Measurements from ENCODE around the gene HTR4.

DNA sequence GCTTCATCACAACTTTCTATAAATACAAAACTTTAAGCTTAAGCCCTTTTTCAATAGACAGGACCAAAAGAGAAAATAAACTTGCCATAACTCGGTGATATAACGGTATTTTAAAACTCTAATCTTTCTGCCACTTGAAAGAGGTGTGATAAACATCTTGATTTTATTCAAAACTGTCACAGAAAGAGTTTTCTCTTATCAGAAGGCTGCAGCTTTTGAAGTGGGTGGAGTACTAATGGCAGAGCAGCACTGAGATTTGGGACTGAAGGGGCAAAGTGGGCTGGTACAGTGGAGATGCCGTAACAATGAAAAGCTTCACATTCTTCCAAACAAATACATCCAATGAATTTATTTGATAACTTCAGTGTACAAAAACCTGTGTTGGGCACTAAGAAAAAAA, 178.0 kb downstream of the HTR4 start:
- TF ChIP-seq, protein P1, sequence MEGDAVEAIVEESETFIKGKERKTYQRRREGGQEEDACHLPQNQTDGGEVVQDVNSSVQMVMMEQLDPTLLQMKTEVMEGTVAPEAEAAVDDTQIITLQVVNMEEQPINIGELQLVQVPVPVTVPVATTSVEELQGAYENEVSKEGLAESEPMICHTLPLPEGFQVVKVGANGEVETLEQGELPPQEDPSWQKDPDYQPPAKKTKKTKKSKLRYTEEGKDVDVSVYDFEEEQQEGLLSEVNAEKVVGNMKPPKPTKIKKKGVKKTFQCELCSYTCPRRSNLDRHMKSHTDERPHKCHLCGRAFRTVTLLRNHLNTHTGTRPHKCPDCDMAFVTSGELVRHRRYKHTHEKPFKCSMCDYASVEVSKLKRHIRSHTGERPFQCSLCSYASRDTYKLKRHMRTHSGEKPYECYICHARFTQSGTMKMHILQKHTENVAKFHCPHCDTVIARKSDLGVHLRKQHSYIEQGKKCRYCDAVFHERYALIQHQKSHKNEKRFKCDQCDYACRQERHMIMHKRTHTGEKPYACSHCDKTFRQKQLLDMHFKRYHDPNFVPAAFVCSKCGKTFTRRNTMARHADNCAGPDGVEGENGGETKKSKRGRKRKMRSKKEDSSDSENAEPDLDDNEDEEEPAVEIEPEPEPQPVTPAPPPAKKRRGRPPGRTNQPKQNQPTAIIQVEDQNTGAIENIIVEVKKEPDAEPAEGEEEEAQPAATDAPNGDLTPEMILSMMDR (IDR thresholded peaks at IDR 0.05): no peak
- TF ChIP-seq EP300 (IDR thresholded peaks at IDR 0.05): no peak
- TF ChIP-seq POLR2A (IDR thresholded peaks at IDR 0.05): no peak
